Measurements from ENCODE around the gene ASCC1.

The ASCC1 gene

GRCh38 chr10:72081210-72081609 lies 134.9 kb downstream of the ASCC1 start:
- DNase-seq, result no peak

- no peak for DNase-seq
Measured at GRCh38 chr10:72080042-72080975, 135.8 kb downstream of the ASCC1 start.

GRCh38 chr10:72079356-72079755 lies 136.7 kb downstream of the ASCC1 start:
- DNase-seq, result no peak

- no peak for DNase-seq
Measured at GRCh38 chr10:72077275-72077990, 138.6 kb downstream of the ASCC1 start.

- DNase-seq, result no peak
Measured at GRCh38 chr10:72076756-72077155, 139.3 kb downstream of the ASCC1 start.

GRCh38 chr10:72075376-72076115 lies 140.5 kb downstream of the ASCC1 start:
- no peak for DNase-seq

- no peak for DNase-seq
Measured at GRCh38 chr10:72074574-72075375, 141.3 kb downstream of the ASCC1 start.

GRCh38 chr10:72073708-72074573 lies 142.1 kb downstream of the ASCC1 start:
- no peak for DNase-seq

- no peak for DNase-seq
Measured at GRCh38 chr10:72072639-72073038, 143.4 kb downstream of the ASCC1 start.

- DNase-seq, result no peak
Measured at GRCh38 chr10:72072046-72072445, 144.0 kb downstream of the ASCC1 start.

GRCh38 chr10:72069751-72070526 lies 146.1 kb downstream of the ASCC1 start:
- DNase-seq, result peak; percentile 37

GRCh38 chr10:72068901-72069446 lies 147.1 kb downstream of the ASCC1 start:
- DNase-seq, result no peak

- DNase-seq, result no peak
Measured at GRCh38 chr10:72068126-72068765, 147.8 kb downstream of the ASCC1 start.

GRCh38 chr10:72067463-72068125 lies 148.5 kb downstream of the ASCC1 start:
- DNase-seq, result no peak

GRCh38 chr10:72066318-72067284 lies 149.5 kb downstream of the ASCC1 start:
- DNase-seq, result no peak

GRCh38 chr10:72065439-72066025 lies 150.5 kb downstream of the ASCC1 start:
- DNase-seq, result no peak

GRCh38 chr10:72063703-72064391 lies 152.2 kb downstream of the ASCC1 start:
- DNase-seq, result no peak
